Right lobe of liver (tissue), 6 donors: Measurements from ENCODE around the gene SCYL1. TPM values are rescaled to one million over a fixed set of nuclear protein-coding genes. Genes with fewer than 3 reads are reported as not detected.
A peak's percentile ranks its signal among the peaks of the same experiment; 100 is the strongest.

Experiments used
- ATAC-seq, 4 donors: fragments of 200-7000 bp; cut with Tn5 transposase; one replicate each; pipeline ENCODE4 v1.9.1; 2020; ENCODE audit warnings: mild to moderate bottlenecking in 4 of 4, moderate library complexity in 4 of 4
- DNase-seq, 3 donors: peaks; one replicate each; pipeline ENCODE4 v3.0.0-alpha.2; 2020
- H3K27ac ChIP-seq, 3 donors: fragments of 200-600 bp; one replicate each; pipeline ENCODE4 v1.8.0; 2022
- H3K27me3 ChIP-seq, 2 donors: fragments of 200-600 bp; one replicate each; pipeline ENCODE4 v1.8.0; 2022
- H3K36me3 ChIP-seq, 4 donors: fragments of 200-600 bp; sonication (generic) in 1 of 4; one replicate each; pipeline versions ENCODE4 v1.5.1 to v1.8.0; 2017 to 2022; ENCODE audit warnings: control low read depth in 1 of 4
- H3K4me1 ChIP-seq, 4 donors: fragments of 200-600 bp; sonication (generic) in 1 of 4; one replicate each; pipeline versions ENCODE4 v1.5.1 to v1.8.0; 2017 to 2022; ENCODE audit warnings: control low read depth in 1 of 4
- H3K4me3 ChIP-seq, 3 donors: fragments of 200-600 bp; one replicate each; pipeline ENCODE4 v1.8.0; 2022
- H3K9me3 ChIP-seq, 4 donors: fragments of 200-600 bp; sonication (generic) in 1 of 4; one replicate each; pipeline versions ENCODE4 v1.5.1 to v1.8.0; 2017 to 2022; ENCODE audit warnings: control low read depth in 1 of 4
- CTCF ChIP-seq, 4 donors: fragments of 200-600 bp in 3 of 4; fragments of 450-650 bp in 1 of 4; IDR thresholded peaks; one replicate each; pipeline versions ENCODE4 v1.5.1 to v1.8.0; 2016 to 2022; ENCODE audit warnings: antibody characterized with exemption in 4 of 4, mild to moderate bottlenecking in 2 of 4
- POLR2A ChIP-seq: fragments of 450-650 bp; IDR thresholded peaks from one replicate; pipeline ENCODE4 v1.6.1; 2017; ENCODE audit warnings: antibody characterized with exemption, mild to moderate bottlenecking
- WGBS: methylation state at CpG from one replicate; pipeline ENCODE4 v1.1.6; 2018; ENCODE audit warnings: low coverage, low lambda C conversion rate; ENCODE audit not compliant: insufficient coverage; ENCODE audit errors: missing lambda C conversion rate; 5-methylcytosine and 5-hydroxymethylcytosine counted together
- intact Hi-C, 2 donors: fragments of 100-400 bp; cut with DNase I; formaldehyde crosslinking; loops; one replicate each; pipeline versions ENCODE4 v1.11.2 to v1.14.1; 2022
- total RNA-seq, 6 experiments: library from RNA; depleted of rRNA in 2 of 6; stranded (reverse); fragments of >200 nt in 2 of 6; fragmentation: NEBNext Ultra II Directional in 3 of 6; extraction: Animal tissue kit (Norgen Biotek cat#: 25700) in 3 of 6; gene quantifications; one replicate each; pipeline versions ENCODE4 v1.1.0 to v1.2.4, GENCODE V29; 2016 to 2023
- donor health status: DM: no; HTN: yes; CAD: no.
- donor health status: DM: no; HTN: no; CAD: no.
- donor health status: DM: no; HTN: no; CAD: no.
- donor health status: DM: no; HTN: yes; CAD: no.
- donor health status: DM: no; HTN: yes; CAD: no.

The SCYL1 gene
- total RNA-seq, 6 experiments from 2014 or later = 51.3 to 82.3 (median 57.0) TPM

- DNase-seq = no peak
- H3K4me3 ChIP-seq = peak overlapping the region; percentile 61 to 75 (median 67)
- peaks cover 0 to 31% (median 21%) of the 10 kb centered on the region in 4 donors for H3K36me3 ChIP-seq
- no peaks in the 10 kb centered on the region for H3K9me3 ChIP-seq
- intact Hi-C loops = loop anchor here in 1 of 2 donors (5.0 kb wide), 1 partner anchor 78 kb away; the partner anchor contains the start of gene NEAT1
- H3K4me1 ChIP-seq = peaks cover 0 to 40% (median 6%) of the 10 kb centered on the region in 4 donors
- H3K27ac ChIP-seq = peak overlapping the region; percentile 99 to 100 (median 100)
- 3% methylated on average over 3 of the region's 3 CpGs for WGBS
- H3K27me3 ChIP-seq = no peaks in the 10 kb centered on the region
- ATAC-seq = no peak
- TF ChIP-seq CTCF (IDR thresholded peaks at IDR 0.05) = no peak
- TF ChIP-seq POLR2A = no peak
Observed at GRCh38 chr11:65499713-65500386, 25.0 kb upstream of the SCYL1 start.

- Histone ChIP-seq H3K36me3 (peaks cover 6 to 38% (median 27%) of the 10 kb centered on the region in 4 donors), H3K4me1 (peaks cover 0 to 42% (median 4%) of the 10 kb centered on the region in 4 donors), H3K4me3 (peak overlapping the region; percentile 61 to 75 (median 67)), H3K27me3 (no peaks in the 10 kb centered on the region), H3K9me3 (no peaks in the 10 kb centered on the region), H3K27ac (peak overlapping the region; percentile 99 to 100 (median 100))
- intact Hi-C loops = no loop called here
- TF ChIP-seq POLR2A (peak; percentile 19), CTCF (IDR thresholded peaks at IDR 0.05) (no peak)
- ATAC-seq = no peak
- DNase-seq = peak in 1 of 3 donors; percentile 68
- WGBS = 0% methylated on average over 20 of the region's 20 CpGs
Observed at GRCh38 chr11:65500387-65501185, 24.3 kb upstream of the SCYL1 start.

- intact Hi-C loops = no loop called here
- TF ChIP-seq POLR2A = no peak
- no peak for TF ChIP-seq CTCF (IDR thresholded peaks at IDR 0.05)
Observed at GRCh38 chr11:65501186-65501471, 23.8 kb upstream of the SCYL1 start.

GRCh38 chr11:65501472-65502273 is 23.2 kb upstream of the SCYL1 start:
- Histone ChIP-seq H3K4me3 (peak overlapping the region; percentile 61 to 75 (median 67)), H3K27ac (peak overlapping the region; percentile 99 to 100 (median 100)), H3K9me3 (no peaks in the 10 kb centered on the region), H3K36me3 (peaks cover 13 to 49% (median 32%) of the 10 kb centered on the region in 4 donors), H3K27me3 (no peaks in the 10 kb centered on the region), H3K4me1 (peaks cover 0 to 40% (median 2%) of the 10 kb centered on the region in 4 donors)
- WGBS = 0% methylated on average over 3 of the region's 3 CpGs
- no peak for ATAC-seq
- peak; percentile 23 for TF ChIP-seq POLR2A
- TF ChIP-seq CTCF (IDR thresholded peaks at IDR 0.05) = no peak
- intact Hi-C loops = no loop called here
- DNase-seq = peak in 1 of 3 donors; percentile 18

More at GRCh38 chr11:65501186-65501471, 23.8 kb upstream of the SCYL1 start:
- peak overlapping the region; percentile 99 to 100 (median 100) for H3K27ac ChIP-seq
- DNase-seq (no peak), ATAC-seq (no peak)
- H3K9me3 ChIP-seq = no peaks in the 10 kb centered on the region
- peak overlapping the region; percentile 61 to 75 (median 67) for H3K4me3 ChIP-seq
- no peaks in the 10 kb centered on the region for H3K27me3 ChIP-seq
- 0% methylated on average over 2 of the region's 2 CpGs for WGBS
- H3K4me1 ChIP-seq = peaks cover 0 to 42% (median 4%) of the 10 kb centered on the region in 4 donors
- H3K36me3 ChIP-seq = peaks cover 11 to 43% (median 30%) of the 10 kb centered on the region in 4 donors
